Limb (tissue), 2 donors: ENCODE results near the gene PRRG2.

ENCODE experiments used
- DNase-seq, 2 donors: peaks; one replicate each; pipeline ENCODE4 v3.0.0-alpha.2; 2016; ENCODE audit errors: extremely low spot score in 2 of 2

The PRRG2 gene

GRCh38 chr19:49557641-49558325 is 23.3 kb upstream of the PRRG2 start:
- no peak for DNase-seq

- DNase-seq = no peak
Observed at GRCh38 chr19:49558591-49558990, 22.5 kb upstream of the PRRG2 start.

GRCh38 chr19:49559443-49559842 is 21.7 kb upstream of the PRRG2 start:
- DNase-seq = no peak

- no peak for DNase-seq
Observed at GRCh38 chr19:49559928-49560327, 21.2 kb upstream of the PRRG2 start.

GRCh38 chr19:49560358-49560900 is 20.7 kb upstream of the PRRG2 start:
- DNase-seq = no peak

- no peak for DNase-seq
Observed at GRCh38 chr19:49564616-49565045, 16.5 kb upstream of the PRRG2 start.

GRCh38 chr19:49565261-49565660 is 15.9 kb upstream of the PRRG2 start:
- DNase-seq = no peak

GRCh38 chr19:49566302-49566701 is 14.8 kb upstream of the PRRG2 start:
- DNase-seq = no peak

GRCh38 chr19:49567861-49568441 is 13.2 kb upstream of the PRRG2 start:
- DNase-seq = no peak

GRCh38 chr19:49570138-49570856 is 10.8 kb upstream of the PRRG2 start:
- DNase-seq = peak; percentile 64 to 91

GRCh38 chr19:49570997-49571676 is 10.0 kb upstream of the PRRG2 start:
- DNase-seq = no peak

- DNase-seq = no peak
Observed at GRCh38 chr19:49573009-49573408, 8.1 kb upstream of the PRRG2 start.

- DNase-seq = no peak
Observed at GRCh38 chr19:49573425-49573824, 7.7 kb upstream of the PRRG2 start.

GRCh38 chr19:49574206-49574755 is 6.8 kb upstream of the PRRG2 start:
- no peak for DNase-seq

GRCh38 chr19:49579193-49579592 is 1.9 kb upstream of the PRRG2 start:
- no peak for DNase-seq

GRCh38 chr19:49579947-49580263 is 1.2 kb upstream of the PRRG2 start:
- no peak for DNase-seq

GRCh38 chr19:49580264-49581006 is 681 bp upstream of the PRRG2 start, which contains the start of gene NOSIP:
Gene NOSIP, minus strand, starts transcription at chr19:49580556. Its CDS starts 19,865 bp downstream, at chr19:49560691.
- peak; percentile 95 to 96 for DNase-seq

- no peak for DNase-seq
Observed at GRCh38 chr19:49583239-49583638, 2.1 kb downstream of the PRRG2 start.

GRCh38 chr19:49585023-49585422 is 3.9 kb downstream of the PRRG2 start:
- peak in 1 of 2 donors; percentile 51 for DNase-seq

GRCh38 chr19:49587227-49587626 is 6.1 kb downstream of the PRRG2 start:
- no peak for DNase-seq
